GM23338 (cell line): ENCODE results near the gene FBN2. TPM values are rescaled to one million over a fixed set of nuclear protein-coding genes. Genes with fewer than 3 reads are reported as not detected.

Source experiments
- ATAC-seq: fragments of 200-7000 bp; cut with Tn5 transposase; 3 replicates; pipeline ENCODE4 v1.9.1; 2020
- DNase-seq: peaks from one replicate; pipeline ENCODE4 v3.0.0-alpha.2; 2015; ENCODE audit warnings: low spot score
- H2AFZ ChIP-seq: fragments of 200-600 bp; sonication (generic); 2 replicates; pipeline ENCODE4 v1.8.0; 2016; ENCODE audit warnings: antibody characterized with exemption, mild to moderate bottlenecking, moderate library complexity
- H3F3A ChIP-seq: fragments of 200-600 bp; sonication (generic); replicated peaks from 2 replicates; pipeline ENCODE4 v1.8.0; 2017; ENCODE audit warnings: antibody characterized with exemption, mixed run types, low read depth
- H3K27ac ChIP-seq: fragments of 200-600 bp; sonication (generic); 2 replicates; pipeline ENCODE4 v1.6.1; 2016; ENCODE audit warnings: low read depth
- H3K27me3 ChIP-seq: fragments of 200-600 bp; sonication (generic); 2 replicates; pipeline ENCODE4 v1.8.0; 2016; ENCODE audit warnings: mild to moderate bottlenecking, mixed run types, moderate library complexity; ENCODE audit not compliant: insufficient read depth
- H3K36me3 ChIP-seq: fragments of 200-600 bp; sonication (generic); 2 replicates; pipeline ENCODE4 v1.8.0; 2016; ENCODE audit warnings: mild to moderate bottlenecking; ENCODE audit not compliant: insufficient read depth
- H3K4me1 ChIP-seq: fragments of 200-600 bp; sonication (generic); 2 replicates; pipeline ENCODE4 v1.8.0; 2016; ENCODE audit warnings: mild to moderate bottlenecking, moderate library complexity; ENCODE audit not compliant: insufficient read depth
- H3K4me2 ChIP-seq: fragments of 200-600 bp; sonication (generic); 2 replicates; pipeline ENCODE4 v1.7.1; 2017; ENCODE audit warnings: mixed run types
- H3K4me3 ChIP-seq: fragments of 200-600 bp; sonication (generic); 2 replicates; pipeline ENCODE4 v1.6.1; 2016; ENCODE audit warnings: mixed run types
- H3K79me2 ChIP-seq: fragments of 200-600 bp; sonication (generic); replicated peaks from 2 replicates; pipeline ENCODE4 v1.8.0; 2017; ENCODE audit warnings: mild to moderate bottlenecking; ENCODE audit not compliant: insufficient read depth
- H3K9me2 ChIP-seq: fragments of 200-600 bp; sonication (generic); 2 replicates; pipeline ENCODE4 v1.8.0; 2017; ENCODE audit not compliant: insufficient read depth
- H4K20me1 ChIP-seq: fragments of 200-600 bp; sonication (generic); replicated peaks from 2 replicates; pipeline ENCODE4 v1.8.0; 2017; ENCODE audit warnings: mild to moderate bottlenecking; ENCODE audit not compliant: insufficient read depth
- H3K27ac Mint-ChIP-seq: 2 replicates; pipeline ENCODE4 v1.8.0; 2020; ENCODE audit warnings: inconsistent platforms, mild to moderate bottlenecking, moderate library complexity, mixed read lengths
- H3K27me3 Mint-ChIP-seq: 3 replicates; pipeline ENCODE4 v1.8.0; 2022; ENCODE audit warnings: low read depth, mild to moderate bottlenecking, moderate library complexity, mixed read lengths, inconsistent platforms; ENCODE audit not compliant: insufficient read depth, poor library complexity
- H3K36me3 Mint-ChIP-seq: 3 replicates; pipeline ENCODE4 v1.8.0; 2021; ENCODE audit warnings: low read depth, mild to moderate bottlenecking, inconsistent platforms, moderate library complexity, mixed read lengths
- H3K4me1 Mint-ChIP-seq: 3 replicates; pipeline ENCODE4 v1.8.0; 2020; ENCODE audit warnings: mild to moderate bottlenecking, inconsistent platforms, mixed read lengths
- H3K4me3 Mint-ChIP-seq: 3 replicates; pipeline ENCODE4 v1.8.0; 2021; ENCODE audit warnings: moderate library complexity, mild to moderate bottlenecking, inconsistent platforms, mixed read lengths
- H3K9me3 Mint-ChIP-seq: 3 replicates; pipeline ENCODE4 v1.8.0; 2020; ENCODE audit warnings: moderate library complexity, mild to moderate bottlenecking, inconsistent platforms, mixed read lengths
- CREB1 ChIP-seq: fragments of 250-450 bp; sonication (Bioruptor Pico); IDR thresholded peaks from 2 replicates; pipeline ENCODE4 v1.5.0; 2020; ENCODE audit warnings: low read depth, mild to moderate bottlenecking, moderate library complexity
- EZH2 ChIP-seq: fragments of 200-600 bp; sonication (generic); IDR thresholded peaks from one replicate; pipeline ENCODE4 v1.8.0; 2017; ENCODE audit warnings: antibody characterized with exemption, mild to moderate bottlenecking, low read depth; ENCODE audit not compliant: unreplicated experiment
- EZH2phosphoT487 ChIP-seq: fragments of 200-600 bp; sonication (generic); IDR thresholded peaks from one replicate; pipeline ENCODE4 v1.8.1; 2018; ENCODE audit warnings: antibody characterized with exemption; ENCODE audit not compliant: unreplicated experiment
- JUNB ChIP-seq: IDR thresholded peaks from one replicate; pipeline ENCODE4 v1.6.1; 2016; ENCODE audit warnings: antibody characterized with exemption; ENCODE audit not compliant: unreplicated experiment
- NANOG ChIP-seq: IDR thresholded peaks from 2 replicates; pipeline ENCODE4 v1.6.1; 2016; ENCODE audit warnings: antibody characterized with exemption, borderline replicate concordance
- STAT1 ChIP-seq: IDR thresholded peaks from one replicate; pipeline ENCODE4 v1.6.1; 2016; ENCODE audit warnings: antibody characterized with exemption; ENCODE audit not compliant: unreplicated experiment
- ZNF114 ChIP-seq: fragments of 250-450 bp; sonication (Bioruptor Pico); IDR thresholded peaks from 2 replicates; pipeline ENCODE4 v1.5.0; 2020; ENCODE audit warnings: mild to moderate bottlenecking, moderate library complexity
- ZNF331 ChIP-seq: fragments of 250-450 bp; sonication (Bioruptor Pico); IDR thresholded peaks from 2 replicates; pipeline ENCODE4 v1.5.0; 2020; ENCODE audit warnings: low read depth, mild to moderate bottlenecking, moderate library complexity
- polyA plus RNA-seq: library from polyadenylated mRNA; unstranded; fragments of >200 nt; fragmentation: Nextera tagmentation; extraction: Ambion mirVana; gene quantifications from 2 replicates; pipeline ENCODE4 v1.2.1, GENCODE V29; 2016
- total RNA-seq: library from RNA; depleted of rRNA; stranded (reverse); fragments of >200 nt; shearing (Covaris generic); gene quantifications from 2 replicates; pipeline ENCODE4 v1.2.3, GENCODE V29; 2014
- TF ChIP-seq, protein P1 (sequence below): IDR thresholded peaks from 2 replicates; pipeline ENCODE4 v1.6.1; 2016; ENCODE audit warnings: antibody characterized with exemption
- TF ChIP-seq, protein P2 (sequence below): fragments of 250-450 bp; sonication (Bioruptor Pico); IDR thresholded peaks from 2 replicates; pipeline ENCODE4 v1.5.0; 2020; ENCODE audit warnings: mild to moderate bottlenecking, moderate library complexity
- TF ChIP-seq, protein P3 (sequence below): IDR thresholded peaks from one replicate; pipeline ENCODE4 v1.6.1; 2018; ENCODE audit warnings: antibody characterized with exemption; ENCODE audit not compliant: unreplicated experiment
- TF ChIP-seq, protein P4 (sequence below), 2 experiments: fragments of 200-600 bp in 1 of 2; sonication (generic) in 1 of 2; conservative IDR thresholded peaks; 2 replicates each; pipeline versions ENCODE4 v1.5.1 to v1.6.1; 2016 to 2017; ENCODE audit warnings: antibody characterized with exemption in 2 of 2, low read depth in 2 of 2, mild to moderate bottlenecking in 2 of 2, moderate library complexity in 1 of 2

The FBN2 gene
- total and polyA plus RNA-seq, 2 experiments from 2014 or later: 2.6 to 13.6 TPM

DNA sequence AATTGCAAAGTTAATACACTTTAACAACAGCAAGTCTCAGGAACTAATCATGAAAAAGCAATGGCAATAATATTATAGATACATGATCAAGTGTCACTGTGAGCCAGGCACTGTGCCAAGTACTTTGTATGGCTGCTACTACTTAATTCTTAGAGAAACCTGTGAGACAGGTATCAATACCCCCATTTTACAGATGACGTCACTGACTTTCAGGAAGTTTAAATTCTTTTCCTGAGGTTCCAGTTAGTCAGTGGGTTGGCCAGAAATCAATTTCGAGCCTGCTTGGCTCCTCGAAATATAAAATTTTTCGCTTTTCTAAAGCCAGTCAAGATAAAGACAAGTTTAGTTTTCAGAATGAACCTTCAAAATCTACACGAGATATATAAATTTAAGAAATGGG, 324.2 kb downstream of the FBN2 start:
- no peaks in the 10 kb centered on the region for H3K36me3 Mint-ChIP-seq
- Histone ChIP-seq H3K4me1 (no peaks in the 10 kb centered on the region), H3K79me2 (no peaks in the 10 kb centered on the region), H3K36me3 (no peaks in the 10 kb centered on the region), H3K9me2 (0 out of 2 replicates have a peak, but pooled peaks cover 3% of the 10 kb centered on the region), H3K27ac (no peak overlapping the region), H4K20me1 (no peaks in the 10 kb centered on the region), H3K27me3 (no peaks in the 10 kb centered on the region), H3K4me3 (no peak overlapping the region), H2AFZ (no peak overlapping the region), H3F3A (no peaks in the 10 kb centered on the region), H3K4me2 (no peak overlapping the region)
- no peaks in the 10 kb centered on the region for H3K9me3 Mint-ChIP-seq
- TF ChIP-seq NANOG (no peak), ZNF114 (CRISPR knock-in tag) (no peak), STAT1 (no peak), ZNF331 (CRISPR knock-in tag) (no peak), JUNB (no peak), EZH2 (no peak), EZH2phosphoT487 (no peak), CREB1 (CRISPR knock-in tag) (no peak)
- TF ChIP-seq, protein P1, sequence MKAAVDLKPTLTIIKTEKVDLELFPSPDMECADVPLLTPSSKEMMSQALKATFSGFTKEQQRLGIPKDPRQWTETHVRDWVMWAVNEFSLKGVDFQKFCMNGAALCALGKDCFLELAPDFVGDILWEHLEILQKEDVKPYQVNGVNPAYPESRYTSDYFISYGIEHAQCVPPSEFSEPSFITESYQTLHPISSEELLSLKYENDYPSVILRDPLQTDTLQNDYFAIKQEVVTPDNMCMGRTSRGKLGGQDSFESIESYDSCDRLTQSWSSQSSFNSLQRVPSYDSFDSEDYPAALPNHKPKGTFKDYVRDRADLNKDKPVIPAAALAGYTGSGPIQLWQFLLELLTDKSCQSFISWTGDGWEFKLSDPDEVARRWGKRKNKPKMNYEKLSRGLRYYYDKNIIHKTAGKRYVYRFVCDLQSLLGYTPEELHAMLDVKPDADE: no peak
- TF ChIP-seq, protein P2, sequence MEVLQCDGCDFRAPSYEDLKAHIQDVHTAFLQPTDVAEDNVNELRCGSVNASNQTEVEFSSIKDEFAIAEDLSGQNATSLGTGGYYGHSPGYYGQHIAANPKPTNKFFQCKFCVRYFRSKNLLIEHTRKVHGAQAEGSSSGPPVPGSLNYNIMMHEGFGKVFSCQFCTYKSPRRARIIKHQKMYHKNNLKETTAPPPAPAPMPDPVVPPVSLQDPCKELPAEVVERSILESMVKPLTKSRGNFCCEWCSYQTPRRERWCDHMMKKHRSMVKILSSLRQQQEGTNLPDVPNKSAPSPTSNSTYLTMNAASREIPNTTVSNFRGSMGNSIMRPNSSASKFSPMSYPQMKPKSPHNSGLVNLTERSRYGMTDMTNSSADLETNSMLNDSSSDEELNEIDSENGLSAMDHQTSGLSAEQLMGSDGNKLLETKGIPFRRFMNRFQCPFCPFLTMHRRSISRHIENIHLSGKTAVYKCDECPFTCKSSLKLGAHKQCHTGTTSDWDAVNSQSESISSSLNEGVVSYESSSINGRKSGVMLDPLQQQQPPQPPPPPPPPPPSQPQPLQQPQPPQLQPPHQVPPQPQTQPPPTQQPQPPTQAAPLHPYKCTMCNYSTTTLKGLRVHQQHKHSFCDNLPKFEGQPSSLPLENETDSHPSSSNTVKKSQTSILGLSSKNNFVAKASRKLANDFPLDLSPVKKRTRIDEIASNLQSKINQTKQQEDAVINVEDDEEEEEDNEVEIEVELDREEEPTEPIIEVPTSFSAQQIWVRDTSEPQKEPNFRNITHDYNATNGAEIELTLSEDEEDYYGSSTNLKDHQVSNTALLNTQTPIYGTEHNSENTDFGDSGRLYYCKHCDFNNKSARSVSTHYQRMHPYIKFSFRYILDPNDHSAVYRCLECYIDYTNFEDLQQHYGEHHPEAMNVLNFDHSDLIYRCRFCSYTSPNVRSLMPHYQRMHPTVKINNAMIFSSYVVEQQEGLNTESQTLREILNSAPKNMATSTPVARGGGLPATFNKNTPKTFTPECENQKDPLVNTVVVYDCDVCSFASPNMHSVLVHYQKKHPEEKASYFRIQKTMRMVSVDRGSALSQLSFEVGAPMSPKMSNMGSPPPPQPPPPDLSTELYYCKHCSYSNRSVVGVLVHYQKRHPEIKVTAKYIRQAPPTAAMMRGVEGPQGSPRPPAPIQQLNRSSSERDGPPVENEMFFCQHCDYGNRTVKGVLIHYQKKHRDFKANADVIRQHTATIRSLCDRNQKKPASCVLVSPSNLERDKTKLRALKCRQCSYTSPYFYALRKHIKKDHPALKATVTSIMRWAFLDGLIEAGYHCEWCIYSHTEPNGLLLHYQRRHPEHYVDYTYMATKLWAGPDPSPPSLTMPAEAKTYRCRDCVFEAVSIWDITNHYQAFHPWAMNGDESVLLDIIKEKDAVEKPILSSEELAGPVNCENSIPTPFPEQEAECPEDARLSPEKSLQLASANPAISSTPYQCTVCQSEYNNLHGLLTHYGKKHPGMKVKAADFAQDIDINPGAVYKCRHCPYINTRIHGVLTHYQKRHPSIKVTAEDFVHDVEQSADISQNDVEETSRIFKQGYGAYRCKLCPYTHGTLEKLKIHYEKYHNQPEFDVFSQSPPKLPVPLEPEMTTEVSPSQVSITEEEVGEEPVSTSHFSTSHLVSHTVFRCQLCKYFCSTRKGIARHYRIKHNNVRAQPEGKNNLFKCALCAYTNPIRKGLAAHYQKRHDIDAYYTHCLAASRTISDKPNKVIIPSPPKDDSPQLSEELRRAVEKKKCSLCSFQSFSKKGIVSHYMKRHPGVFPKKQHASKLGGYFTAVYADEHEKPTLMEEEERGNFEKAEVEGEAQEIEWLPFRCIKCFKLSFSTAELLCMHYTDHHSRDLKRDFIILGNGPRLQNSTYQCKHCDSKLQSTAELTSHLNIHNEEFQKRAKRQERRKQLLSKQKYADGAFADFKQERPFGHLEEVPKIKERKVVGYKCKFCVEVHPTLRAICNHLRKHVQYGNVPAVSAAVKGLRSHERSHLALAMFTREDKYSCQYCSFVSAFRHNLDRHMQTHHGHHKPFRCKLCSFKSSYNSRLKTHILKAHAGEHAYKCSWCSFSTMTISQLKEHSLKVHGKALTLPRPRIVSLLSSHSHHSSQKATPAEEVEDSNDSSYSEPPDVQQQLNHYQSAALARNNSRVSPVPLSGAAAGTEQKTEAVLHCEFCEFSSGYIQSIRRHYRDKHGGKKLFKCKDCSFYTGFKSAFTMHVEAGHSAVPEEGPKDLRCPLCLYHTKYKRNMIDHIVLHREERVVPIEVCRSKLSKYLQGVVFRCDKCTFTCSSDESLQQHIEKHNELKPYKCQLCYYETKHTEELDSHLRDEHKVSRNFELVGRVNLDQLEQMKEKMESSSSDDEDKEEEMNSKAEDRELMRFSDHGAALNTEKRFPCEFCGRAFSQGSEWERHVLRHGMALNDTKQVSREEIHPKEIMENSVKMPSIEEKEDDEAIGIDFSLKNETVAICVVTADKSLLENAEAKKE: no peak
- TF ChIP-seq, protein P3, sequence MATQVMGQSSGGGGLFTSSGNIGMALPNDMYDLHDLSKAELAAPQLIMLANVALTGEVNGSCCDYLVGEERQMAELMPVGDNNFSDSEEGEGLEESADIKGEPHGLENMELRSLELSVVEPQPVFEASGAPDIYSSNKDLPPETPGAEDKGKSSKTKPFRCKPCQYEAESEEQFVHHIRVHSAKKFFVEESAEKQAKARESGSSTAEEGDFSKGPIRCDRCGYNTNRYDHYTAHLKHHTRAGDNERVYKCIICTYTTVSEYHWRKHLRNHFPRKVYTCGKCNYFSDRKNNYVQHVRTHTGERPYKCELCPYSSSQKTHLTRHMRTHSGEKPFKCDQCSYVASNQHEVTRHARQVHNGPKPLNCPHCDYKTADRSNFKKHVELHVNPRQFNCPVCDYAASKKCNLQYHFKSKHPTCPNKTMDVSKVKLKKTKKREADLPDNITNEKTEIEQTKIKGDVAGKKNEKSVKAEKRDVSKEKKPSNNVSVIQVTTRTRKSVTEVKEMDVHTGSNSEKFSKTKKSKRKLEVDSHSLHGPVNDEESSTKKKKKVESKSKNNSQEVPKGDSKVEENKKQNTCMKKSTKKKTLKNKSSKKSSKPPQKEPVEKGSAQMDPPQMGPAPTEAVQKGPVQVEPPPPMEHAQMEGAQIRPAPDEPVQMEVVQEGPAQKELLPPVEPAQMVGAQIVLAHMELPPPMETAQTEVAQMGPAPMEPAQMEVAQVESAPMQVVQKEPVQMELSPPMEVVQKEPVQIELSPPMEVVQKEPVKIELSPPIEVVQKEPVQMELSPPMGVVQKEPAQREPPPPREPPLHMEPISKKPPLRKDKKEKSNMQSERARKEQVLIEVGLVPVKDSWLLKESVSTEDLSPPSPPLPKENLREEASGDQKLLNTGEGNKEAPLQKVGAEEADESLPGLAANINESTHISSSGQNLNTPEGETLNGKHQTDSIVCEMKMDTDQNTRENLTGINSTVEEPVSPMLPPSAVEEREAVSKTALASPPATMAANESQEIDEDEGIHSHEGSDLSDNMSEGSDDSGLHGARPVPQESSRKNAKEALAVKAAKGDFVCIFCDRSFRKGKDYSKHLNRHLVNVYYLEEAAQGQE: no peak
- TF ChIP-seq, protein P4, sequence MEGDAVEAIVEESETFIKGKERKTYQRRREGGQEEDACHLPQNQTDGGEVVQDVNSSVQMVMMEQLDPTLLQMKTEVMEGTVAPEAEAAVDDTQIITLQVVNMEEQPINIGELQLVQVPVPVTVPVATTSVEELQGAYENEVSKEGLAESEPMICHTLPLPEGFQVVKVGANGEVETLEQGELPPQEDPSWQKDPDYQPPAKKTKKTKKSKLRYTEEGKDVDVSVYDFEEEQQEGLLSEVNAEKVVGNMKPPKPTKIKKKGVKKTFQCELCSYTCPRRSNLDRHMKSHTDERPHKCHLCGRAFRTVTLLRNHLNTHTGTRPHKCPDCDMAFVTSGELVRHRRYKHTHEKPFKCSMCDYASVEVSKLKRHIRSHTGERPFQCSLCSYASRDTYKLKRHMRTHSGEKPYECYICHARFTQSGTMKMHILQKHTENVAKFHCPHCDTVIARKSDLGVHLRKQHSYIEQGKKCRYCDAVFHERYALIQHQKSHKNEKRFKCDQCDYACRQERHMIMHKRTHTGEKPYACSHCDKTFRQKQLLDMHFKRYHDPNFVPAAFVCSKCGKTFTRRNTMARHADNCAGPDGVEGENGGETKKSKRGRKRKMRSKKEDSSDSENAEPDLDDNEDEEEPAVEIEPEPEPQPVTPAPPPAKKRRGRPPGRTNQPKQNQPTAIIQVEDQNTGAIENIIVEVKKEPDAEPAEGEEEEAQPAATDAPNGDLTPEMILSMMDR (conservative IDR thresholded peaks at IDR 0.05; ENCODE audit: low read depth in 2 of 2): no peak
- peaks cover 2% of the 10 kb centered on the region for H3K27me3 Mint-ChIP-seq
- no peak overlapping the region for H3K4me3 Mint-ChIP-seq
- H3K4me1 Mint-ChIP-seq: no peaks in the 10 kb centered on the region
- ATAC-seq (no peak), DNase-seq (no peak)
- H3K27ac Mint-ChIP-seq: no peak overlapping the region
